IMR-90 (cell line): ENCODE measurements around the gene FBXW4. TPM values are rescaled to one million over a fixed set of nuclear protein-coding genes. Genes with fewer than 3 reads are reported as not detected.
"Not testable (repeated sequence)": the region's sequence is repeated elsewhere in the genome, so short reads cannot be mapped to it uniquely, and the experiment has no call there.

Experiments used
- ATAC-seq: fragments of 200-7000 bp; cut with Tn5 transposase; 2 replicates; pipeline ENCODE4 v1.9.1; 2020; ENCODE audit warnings: low read depth, mild to moderate bottlenecking, moderate library complexity
- BruUV-seq: library from RNA; stranded (reverse); fragments of 400-500 nt; replicated peaks from 2 replicates; lab custom pipeline; 2021; lab: Mats Ljungman, UMichigan
- CTCF ChIA-PET: fragments of 300-600 bp; formaldehyde crosslinking; extraction: SDS; loops from one replicate; lab custom pipeline; 2021; ENCODE audit warnings: antibody characterized with exemption; lab: Yijun Ruan, JAX
- POLR2A ChIA-PET: fragments of 300-600 bp; sonication (Branson Sonifier 250); formaldehyde crosslinking; loops from one replicate; lab custom pipeline; 2022; ENCODE audit warnings: antibody characterized with exemption; ENCODE audit not compliant: unreplicated experiment; lab: Charles Lee
- DNase-seq: peaks from one replicate; pipeline ENCODE4 v3.0.0; 2013
- H2AFZ ChIP-seq: replicated peaks from 2 replicates; pipeline ENCODE3; 2013; ENCODE audit warnings: low read length, mild to moderate bottlenecking; ENCODE audit not compliant: poor library complexity
- H2AK5ac ChIP-seq: 2 replicates; pipeline ENCODE4 v1.6.1; 2013; ENCODE audit warnings: low read depth, low read length, inconsistent platforms
- H2AK9ac ChIP-seq: replicated peaks from 2 replicates; pipeline ENCODE3; 2013; ENCODE audit warnings: mild to moderate bottlenecking, low read depth, low read length, moderate library complexity; ENCODE audit not compliant: poor library complexity
- H2BK120ac ChIP-seq: 2 replicates; pipeline ENCODE4 v1.6.1; 2013; ENCODE audit warnings: low read depth, low read length, inconsistent platforms
- H2BK15ac ChIP-seq: 3 replicates; pipeline ENCODE4 v1.6.1; 2013; ENCODE audit warnings: low read depth, low read length, inconsistent platforms
- H2BK20ac ChIP-seq: 2 replicates; pipeline ENCODE4 v1.6.1; 2013; ENCODE audit warnings: low read depth, mild to moderate bottlenecking, inconsistent platforms, low read length, moderate library complexity
- H2BK5ac ChIP-seq: 2 replicates; pipeline ENCODE4 v1.6.1; 2013; ENCODE audit warnings: mild to moderate bottlenecking, low read depth, low read length, inconsistent platforms; ENCODE audit not compliant: poor library complexity, severe bottlenecking
- H3K14ac ChIP-seq: replicated peaks from 2 replicates; pipeline ENCODE4 v1.6.1; 2013; ENCODE audit warnings: low read depth, low read length, inconsistent platforms
- H3K18ac ChIP-seq: 2 replicates; pipeline ENCODE4 v1.6.1; 2013; ENCODE audit warnings: low read depth, low read length, control low read depth
- H3K23ac ChIP-seq: 2 replicates; pipeline ENCODE4 v1.6.1; 2013; ENCODE audit warnings: low read depth, low read length, inconsistent platforms
- H3K27ac ChIP-seq: 2 replicates; pipeline ENCODE4 v1.5.1; 2013; ENCODE audit warnings: mild to moderate bottlenecking, control low read depth, low read length; ENCODE audit not compliant: insufficient read depth
- H3K27me3 ChIP-seq: 2 replicates; pipeline ENCODE4 v1.6.1; 2013; ENCODE audit warnings: low read length; ENCODE audit not compliant: control insufficient read depth, insufficient read depth
- H3K36me3 ChIP-seq: 2 replicates; pipeline ENCODE4 v1.6.1; 2013; ENCODE audit warnings: low read length, mixed read lengths; ENCODE audit not compliant: control insufficient read depth, insufficient read depth
- H3K4ac ChIP-seq: 2 replicates; pipeline ENCODE4 v1.6.1; 2013; ENCODE audit warnings: low read depth, low read length, inconsistent platforms
- H3K4me1 ChIP-seq: 2 replicates; pipeline ENCODE4 v1.6.1; 2013; ENCODE audit warnings: low read length, mixed read lengths; ENCODE audit not compliant: control insufficient read depth, insufficient read depth
- H3K4me2 ChIP-seq: 2 replicates; pipeline ENCODE4 v1.6.1; 2013; ENCODE audit warnings: low read depth, mild to moderate bottlenecking, control low read depth, low read length, moderate library complexity
- H3K4me3 ChIP-seq: 2 replicates; pipeline ENCODE4 v1.5.1; 2013; ENCODE audit warnings: low read depth, mild to moderate bottlenecking, control low read depth, low read length, moderate library complexity; ENCODE audit not compliant: insufficient read depth
- H3K56ac ChIP-seq: 2 replicates; pipeline ENCODE4 v1.6.1; 2013; ENCODE audit warnings: low read length, inconsistent platforms; ENCODE audit not compliant: insufficient read depth; ENCODE audit errors: extremely low read depth
- H3K79me1 ChIP-seq, 2 experiments: 2 replicates each; pipeline ENCODE4 v1.6.1; 2013; ENCODE audit warnings: low read length in 2 of 2, inconsistent platforms in 1 of 2, low read depth in 1 of 2
- H3K9ac ChIP-seq: 2 replicates; pipeline ENCODE4 v1.6.1; 2013; ENCODE audit warnings: low read depth, low read length, control low read depth
- H3K9me1 ChIP-seq: 2 replicates; pipeline ENCODE4 v1.6.1; 2013; ENCODE audit warnings: low read length, inconsistent platforms; ENCODE audit not compliant: insufficient read depth
- H3K9me3 ChIP-seq: 2 replicates; pipeline ENCODE4 v1.6.1; 2013; ENCODE audit warnings: low read length; ENCODE audit not compliant: control insufficient read depth, insufficient read depth
- H4K20me1 ChIP-seq: 2 replicates; pipeline ENCODE4 v1.6.1; 2013; ENCODE audit warnings: low read length, inconsistent platforms; ENCODE audit not compliant: insufficient read depth
- H4K5ac ChIP-seq: 2 replicates; pipeline ENCODE4 v1.6.1; 2013; ENCODE audit warnings: mild to moderate bottlenecking, low read depth, low read length, control low read depth
- H4K8ac ChIP-seq, 2 experiments: 2 replicates each; pipeline ENCODE4 v1.6.1; 2013; ENCODE audit warnings: low read depth in 2 of 2, low read length in 2 of 2, control low read depth in 1 of 2, inconsistent platforms in 1 of 2
- H4K91ac ChIP-seq: 2 replicates; pipeline ENCODE4 v1.6.1; 2013; ENCODE audit warnings: low read depth, low read length, inconsistent platforms; ENCODE audit not compliant: insufficient read depth
- CEBPB ChIP-seq: IDR thresholded peaks from 2 replicates; pipeline ENCODE4 v1.6.1; 2012; ENCODE audit warnings: low read depth, low read length, improper control_type of control experiment
- POLR2A ChIP-seq: IDR thresholded peaks from 2 replicates; pipeline ENCODE4 v1.6.1; 2012; ENCODE audit warnings: mild to moderate bottlenecking, low read depth, low read length
- SMC3 ChIP-seq: fragments of 150-350 bp; IDR thresholded peaks from 2 replicates; pipeline ENCODE4 v1.6.1; 2016; ENCODE audit warnings: low read depth, mild to moderate bottlenecking, antibody characterized with exemption, low read length, moderate library complexity
- WGBS, 2 experiments: methylation state at CpG; one replicate each; pipeline versions ENCODE4 v1.1.5 to v1.1.7; 2013; ENCODE audit warnings: missing lambda C conversion rate in 2 of 2; ENCODE audit not compliant: insufficient read length in 1 of 2; ENCODE audit errors: extremely low coverage in 2 of 2; 5-methylcytosine and 5-hydroxymethylcytosine counted together
- dilution Hi-C: fragments of 300-500 bp; cut with HindIII; formaldehyde crosslinking; loops from one replicate; pipeline ENCODE4 v1.14.3; 2018; ENCODE audit warnings: low sequenced_read_pairs; ENCODE audit not compliant: unreplicated experiment
- in situ Hi-C: fragments of 300-500 bp; cut with MboI; formaldehyde crosslinking; loops from 3 replicates; pipeline ENCODE4 v1.14.3; 2019; ENCODE audit warnings: low sequenced_read_pairs, inconsistent platforms, mixed read lengths
- intact Hi-C: fragments of 100-400 bp; cut with micrococcal nuclease; formaldehyde crosslinking; loops from 2 replicates; pipeline ENCODE4 v1.10.0; 2022
- polyA plus RNA-seq, 3 experiments: library from polyadenylated mRNA; depleted of rRNA; stranded (reverse); fragments of >200 nt; gene quantifications; 2 replicates each; pipeline ENCODE4 v1.2.3, GENCODE V29; 2012; ENCODE audit warnings: low replicate concordance in 1 of 3
- total RNA-seq: library from RNA; depleted of rRNA; stranded (reverse); fragments of >200 nt; gene quantifications from 2 replicates; pipeline ENCODE4 v1.2.3, GENCODE V29; 2012
- TF ChIP-seq, protein P1 (sequence below): fragments of 150-350 bp; IDR thresholded peaks from 2 replicates; pipeline ENCODE4 v1.6.1; 2016; ENCODE audit warnings: low read depth, mild to moderate bottlenecking, low read length, moderate library complexity, borderline replicate concordance

The FBXW4 gene
- total and polyA plus RNA-seq, 2 of the 4 experiments (the other 2 are of a cell fraction): 19.3 to 26.7 TPM

DNA sequence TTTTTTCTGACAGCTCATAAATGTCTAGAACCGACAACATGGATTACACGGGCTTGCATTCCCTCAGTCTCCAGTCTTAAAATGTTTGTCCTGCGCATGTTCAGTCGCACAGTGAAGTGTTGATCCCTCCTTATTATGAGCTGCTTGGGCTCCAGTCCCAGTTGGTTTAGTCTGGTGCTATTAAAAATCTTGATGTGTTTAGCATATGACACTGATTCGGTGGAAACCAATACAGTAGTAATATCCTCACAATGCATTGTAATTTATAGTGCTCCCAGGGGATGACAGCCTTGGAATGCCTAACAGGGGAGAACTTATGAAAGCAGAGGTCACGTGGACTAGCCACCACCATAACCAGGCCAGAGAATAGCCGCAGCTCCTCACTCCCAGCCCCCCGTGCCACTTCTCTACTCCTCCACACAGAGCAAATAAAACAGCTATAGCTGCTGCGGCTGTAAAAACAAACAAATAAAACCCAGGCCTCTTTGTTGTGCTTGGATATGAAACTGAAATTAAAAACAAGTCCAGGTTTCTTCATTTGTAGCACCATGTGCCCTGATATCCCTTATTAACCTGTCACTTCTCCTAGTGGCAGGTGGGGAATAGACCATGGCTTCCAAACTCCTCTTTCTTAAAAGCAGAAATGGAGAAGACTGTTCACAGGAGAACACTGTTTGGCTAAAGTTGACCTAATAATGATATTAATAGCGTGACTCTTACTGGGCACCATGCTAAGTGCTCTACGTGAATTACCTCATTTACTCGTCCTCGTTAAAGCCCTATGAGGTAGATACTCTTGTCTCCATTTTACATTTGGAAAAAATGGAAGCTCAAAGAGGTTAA is 99.2 kb downstream of the FBXW4 start:
- Histone ChIP-seq H3K4me3 (no peak overlapping the region), H3K27me3 (no peaks in the 10 kb centered on the region), H3K36me3 (no peaks in the 10 kb centered on the region; the same call in 1 of the 2 replicates), H3K4me1 (no peaks in the 10 kb centered on the region), H3K9me3 (no peaks in the 10 kb centered on the region), H4K8ac (no peak overlapping the region), H3K79me1 (peaks cover 0 to 3% of the 10 kb centered on the region in 2 experiments; a peak in 1 of 4 replicates), H2AFZ (no peak overlapping the region), H3K4ac (no peak overlapping the region), H4K5ac (no peak overlapping the region), H3K18ac (no peak overlapping the region), H3K4me2 (no peak overlapping the region), H3K27ac (no peak overlapping the region), H4K20me1 (no peaks in the 10 kb centered on the region), H2BK20ac (no peak overlapping the region), H2AK5ac (no peak overlapping the region), H2BK120ac (no peak overlapping the region), H2BK5ac (no peak overlapping the region), H4K91ac (no peak overlapping the region), H3K56ac (no peak overlapping the region), H2AK9ac (no peak overlapping the region), H3K9ac (no peak overlapping the region), H3K23ac (no peak overlapping the region), H3K9me1 (no peaks in the 10 kb centered on the region), H2BK15ac (no peak overlapping the region), H3K14ac (no peak overlapping the region)
- DNase-seq: no peak
- intact Hi-C loops: no loop called here
- WGBS, 2 experiments: no CpG with 5 or more reads among the region's 13 CpGs
- dilution Hi-C loops: no loop called here
- TF ChIP-seq, protein P1, sequence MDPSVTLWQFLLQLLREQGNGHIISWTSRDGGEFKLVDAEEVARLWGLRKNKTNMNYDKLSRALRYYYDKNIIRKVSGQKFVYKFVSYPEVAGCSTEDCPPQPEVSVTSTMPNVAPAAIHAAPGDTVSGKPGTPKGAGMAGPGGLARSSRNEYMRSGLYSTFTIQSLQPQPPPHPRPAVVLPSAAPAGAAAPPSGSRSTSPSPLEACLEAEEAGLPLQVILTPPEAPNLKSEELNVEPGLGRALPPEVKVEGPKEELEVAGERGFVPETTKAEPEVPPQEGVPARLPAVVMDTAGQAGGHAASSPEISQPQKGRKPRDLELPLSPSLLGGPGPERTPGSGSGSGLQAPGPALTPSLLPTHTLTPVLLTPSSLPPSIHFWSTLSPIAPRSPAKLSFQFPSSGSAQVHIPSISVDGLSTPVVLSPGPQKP: no peak
- TF ChIP-seq CEBPB (no peak), POLR2A (no peak), SMC3 (no peak)
- no peak for ATAC-seq
- in situ Hi-C loops: no loop called here
- CTCF ChIA-PET: no interaction called here
- no TSS peak for BruUV-seq
- POLR2A ChIA-PET: no interaction called here

DNA sequence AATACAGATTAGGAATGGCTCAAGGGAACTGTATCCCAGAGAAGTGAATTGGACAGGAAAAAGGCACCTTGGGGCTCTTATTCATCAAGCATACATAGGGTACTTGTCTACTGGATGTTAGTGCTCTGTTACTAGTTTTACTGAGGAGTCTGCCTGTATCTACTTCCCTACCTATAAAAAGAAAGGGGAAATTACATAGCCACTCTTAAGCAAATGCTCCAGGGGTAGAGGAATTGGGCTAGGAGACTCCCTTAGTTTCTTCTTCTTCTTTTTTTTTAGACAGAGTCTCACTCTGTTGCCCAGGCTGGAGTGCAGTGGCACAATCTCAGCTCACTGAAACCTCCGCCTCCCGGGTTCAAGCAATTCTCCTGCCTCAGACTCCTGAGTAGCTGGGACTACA is 101.6 kb downstream of the FBXW4 start:
- H2BK15ac ChIP-seq, H3K4me3 ChIP-seq, H3K4me2 ChIP-seq, intact Hi-C loops, H4K8ac ChIP-seq, DNase-seq, H3K56ac ChIP-seq, dilution Hi-C loops, H4K5ac ChIP-seq, ATAC-seq, H3K27ac ChIP-seq, BruUV-seq, H2BK5ac ChIP-seq, H3K9ac ChIP-seq, H2AK5ac ChIP-seq, H3K27me3 ChIP-seq, in situ Hi-C loops, H2AFZ ChIP-seq, POLR2A ChIA-PET, H2AK9ac ChIP-seq, H3K14ac ChIP-seq, H3K4me1 ChIP-seq, H3K23ac ChIP-seq, H3K36me3 ChIP-seq, H3K9me3 ChIP-seq, H3K9me1 ChIP-seq, CTCF ChIA-PET, H3K18ac ChIP-seq, H2BK120ac ChIP-seq, H2BK20ac ChIP-seq, H4K91ac ChIP-seq, H4K20me1 ChIP-seq, H3K4ac ChIP-seq: not testable (repeated sequence)
- peaks cover 3 to 15% of the 10 kb centered on the region in 2 experiments; a peak in 2 of 4 replicates for H3K79me1 ChIP-seq
- no CpG with 5 or more reads among the region's 2 CpGs for WGBS, 2 experiments
